Gastroesophageal sphincter (tissue), 4 donors: Measurements from ENCODE around the gene MBOAT2. TPM values are rescaled to one million over a fixed set of nuclear protein-coding genes. Genes with fewer than 3 reads are reported as not detected.

Source experiments
- ATAC-seq: fragments of 150-250 bp; one replicate; pipeline ENCODE4 v1.9.1; 2016; ENCODE audit warnings: mild to moderate bottlenecking, moderate library complexity
- H3K27ac ChIP-seq, 4 donors: fragments of 200-600 bp; sonication (generic) in 3 of 4; 1 replicate in 3 of 4; 2 replicates in 1 of 4; pipeline ENCODE4 v1.5.1; 2016 to 2019
- H3K27me3 ChIP-seq: fragments of 200-600 bp; sonication (generic); one replicate; pipeline ENCODE4 v1.5.1; 2019
- H3K36me3 ChIP-seq, 2 donors: fragments of 200-600 bp; sonication (generic); one replicate each; pipeline ENCODE4 v1.5.1; 2019; ENCODE audit warnings: control low read depth in 1 of 2
- H3K4me1 ChIP-seq, 3 donors: fragments of 200-600 bp; sonication (generic); 1 replicate in 2 of 3; 2 replicates in 1 of 3; pipeline ENCODE4 v1.5.1; 2016 to 2019; ENCODE audit warnings: control low read depth in 2 of 3
- H3K4me3 ChIP-seq, 2 donors: fragments of 200-600 bp; sonication (generic); one replicate each; pipeline ENCODE4 v1.5.1; 2019; ENCODE audit warnings: mild to moderate bottlenecking in 1 of 2, moderate library complexity in 1 of 2
- H3K9me3 ChIP-seq, 3 donors: fragments of 200-600 bp; sonication (generic); one replicate each; pipeline ENCODE4 v1.5.1; 2017 to 2019; ENCODE audit warnings: control low read depth in 2 of 3
- EP300 ChIP-seq: sonication (generic); formaldehyde crosslinking; IDR thresholded peaks from one replicate; pipeline ENCODE4 v1.6.1; 2017; ENCODE audit warnings: antibody characterized with exemption, mild to moderate bottlenecking
- POLR2A ChIP-seq, 2 donors: fragments of 450-650 bp; IDR thresholded peaks; one replicate each; pipeline ENCODE4 v1.6.1; 2017; ENCODE audit warnings: antibody characterized with exemption in 2 of 2, mild to moderate bottlenecking in 2 of 2, moderate library complexity in 1 of 2
- POLR2AphosphoS5 ChIP-seq: sonication (generic); formaldehyde crosslinking; IDR thresholded peaks from one replicate; pipeline ENCODE4 v1.6.1; 2017; ENCODE audit warnings: antibody characterized with exemption
- WGBS, 2 donors: methylation state at CpG; one replicate each; pipeline ENCODE4 v1.1.5; 2018; ENCODE audit warnings: low coverage in 1 of 2; 5-methylcytosine and 5-hydroxymethylcytosine counted together
- total RNA-seq, 4 donors: library from RNA; depleted of rRNA; stranded (reverse); fragments of >200 nt; gene quantifications; one replicate each; pipeline ENCODE4 v1.1.0, GENCODE V29; 2016
- TF ChIP-seq, protein P1 (sequence below), 4 experiments: fragments of 200-600 bp in 2 of 4; fragments of 450-650 bp in 2 of 4; sonication (generic) in 1 of 4; IDR thresholded peaks; one replicate each; pipeline ENCODE4 v1.5.1; 2017 to 2019; ENCODE audit warnings: antibody characterized with exemption in 4 of 4, mild to moderate bottlenecking in 2 of 4, moderate library complexity in 2 of 4

Gene MBOAT2
- total RNA-seq, 4 donors from 2014 or later, result 21.0 to 27.0 (median 23.5) TPM

DNA sequence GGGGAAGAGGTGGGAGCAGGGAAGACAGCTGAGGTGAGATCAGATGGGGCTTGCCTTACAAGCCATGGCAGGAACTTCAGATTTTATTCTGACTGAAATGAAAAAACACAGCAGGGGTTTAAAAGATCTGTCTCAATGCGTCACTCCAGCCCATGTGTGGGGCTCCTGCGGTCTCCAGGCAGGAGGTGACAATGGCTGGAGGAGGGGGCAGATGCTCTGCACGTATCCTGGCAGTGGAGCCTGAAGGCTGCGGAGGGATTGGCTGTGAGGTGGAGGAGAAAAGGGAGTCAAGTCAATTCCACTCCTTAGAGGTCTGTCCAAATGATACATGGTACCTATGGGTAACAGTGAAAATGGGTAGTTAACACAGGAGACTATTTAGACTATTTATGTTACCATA is 125.6 kb downstream of the MBOAT2 start:
- peaks cover 0 to 46% of the 10 kb centered on the region in 2 donors for H3K36me3 ChIP-seq
- 91 to 100% methylated on average over 1 to 4 of the region's 4 CpGs for WGBS, 2 donors
- TF ChIP-seq, protein P1, sequence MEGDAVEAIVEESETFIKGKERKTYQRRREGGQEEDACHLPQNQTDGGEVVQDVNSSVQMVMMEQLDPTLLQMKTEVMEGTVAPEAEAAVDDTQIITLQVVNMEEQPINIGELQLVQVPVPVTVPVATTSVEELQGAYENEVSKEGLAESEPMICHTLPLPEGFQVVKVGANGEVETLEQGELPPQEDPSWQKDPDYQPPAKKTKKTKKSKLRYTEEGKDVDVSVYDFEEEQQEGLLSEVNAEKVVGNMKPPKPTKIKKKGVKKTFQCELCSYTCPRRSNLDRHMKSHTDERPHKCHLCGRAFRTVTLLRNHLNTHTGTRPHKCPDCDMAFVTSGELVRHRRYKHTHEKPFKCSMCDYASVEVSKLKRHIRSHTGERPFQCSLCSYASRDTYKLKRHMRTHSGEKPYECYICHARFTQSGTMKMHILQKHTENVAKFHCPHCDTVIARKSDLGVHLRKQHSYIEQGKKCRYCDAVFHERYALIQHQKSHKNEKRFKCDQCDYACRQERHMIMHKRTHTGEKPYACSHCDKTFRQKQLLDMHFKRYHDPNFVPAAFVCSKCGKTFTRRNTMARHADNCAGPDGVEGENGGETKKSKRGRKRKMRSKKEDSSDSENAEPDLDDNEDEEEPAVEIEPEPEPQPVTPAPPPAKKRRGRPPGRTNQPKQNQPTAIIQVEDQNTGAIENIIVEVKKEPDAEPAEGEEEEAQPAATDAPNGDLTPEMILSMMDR (IDR thresholded peaks at IDR 0.05), result no peak
- TF ChIP-seq POLR2A (IDR thresholded peaks at IDR 0.05), result no peak
- no peak for TF ChIP-seq EP300
- no peak for TF ChIP-seq POLR2AphosphoS5
- no peak overlapping the region for H3K27ac ChIP-seq
- no peak for ATAC-seq
- H3K27me3 ChIP-seq, result no peaks in the 10 kb centered on the region
- no peaks in the 10 kb centered on the region for H3K9me3 ChIP-seq
- H3K4me1 ChIP-seq, result peaks cover 0 to 2% (median 0%) of the 10 kb centered on the region in 3 donors
- H3K4me3 ChIP-seq, result no peak overlapping the region

DNA sequence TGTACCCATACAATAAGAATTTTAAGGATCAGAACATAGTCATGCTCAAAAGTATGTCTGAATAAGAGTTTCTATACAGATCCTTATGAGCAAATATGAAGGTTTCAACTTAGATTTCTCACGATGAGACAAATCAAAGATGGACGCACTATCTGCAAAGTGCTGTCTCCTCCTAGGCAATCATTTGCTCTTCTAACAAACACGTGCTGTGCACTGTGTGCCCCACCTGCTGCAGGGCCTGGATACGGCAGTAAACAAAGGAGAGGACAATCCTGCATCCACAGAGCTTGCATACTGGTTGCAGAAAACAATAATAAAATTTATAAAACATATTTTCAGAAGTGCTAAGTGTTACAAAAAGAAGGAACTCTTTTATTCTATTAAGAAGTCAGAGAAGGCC is 126.2 kb downstream of the MBOAT2 start:
- Histone ChIP-seq H3K4me1 (peaks cover 0 to 2% (median 0%) of the 10 kb centered on the region in 3 donors), H3K27ac (no peak overlapping the region), H3K27me3 (no peaks in the 10 kb centered on the region), H3K4me3 (no peak overlapping the region), H3K36me3 (peaks cover 0 to 46% of the 10 kb centered on the region in 2 donors), H3K9me3 (no peaks in the 10 kb centered on the region)
- TF ChIP-seq, protein P1 (IDR thresholded peaks at IDR 0.05), result no peak
- TF ChIP-seq POLR2AphosphoS5 (no peak), EP300 (no peak), POLR2A (IDR thresholded peaks at IDR 0.05) (no peak)
- 68 to 90% methylated on average over 4 of the region's 4 CpGs for WGBS, 2 donors
- no peak for ATAC-seq

DNA sequence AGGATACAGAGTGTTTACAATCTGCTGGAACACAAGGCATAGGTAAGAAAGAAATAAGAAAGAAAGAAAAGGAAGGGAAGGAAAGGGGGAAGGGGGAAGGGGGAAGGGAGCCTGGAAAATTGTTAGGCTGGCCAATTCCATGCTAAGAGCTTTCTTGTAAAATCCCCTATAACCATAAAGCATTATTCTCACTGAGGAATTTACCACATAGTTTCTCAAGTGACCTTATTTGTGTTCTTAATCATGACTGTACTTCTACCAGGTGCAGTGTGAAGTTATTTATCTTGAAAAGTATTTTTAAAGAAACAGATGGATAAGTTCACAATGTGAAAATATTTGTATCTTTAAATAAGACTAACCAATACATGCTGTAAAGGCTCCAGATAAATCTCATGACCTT is 126.9 kb downstream of the MBOAT2 start:
- ATAC-seq, result no peak
- TF ChIP-seq EP300, result no peak
- TF ChIP-seq, protein P1 (IDR thresholded peaks at IDR 0.05), result no peak
- TF ChIP-seq POLR2AphosphoS5, result no peak
- Histone ChIP-seq H3K4me3 (no peak overlapping the region), H3K9me3 (no peaks in the 10 kb centered on the region), H3K4me1 (peaks cover 0 to 2% (median 0%) of the 10 kb centered on the region in 3 donors), H3K27ac (no peak overlapping the region), H3K27me3 (no peaks in the 10 kb centered on the region), H3K36me3 (peaks cover 0 to 46% of the 10 kb centered on the region in 2 donors)

DNA sequence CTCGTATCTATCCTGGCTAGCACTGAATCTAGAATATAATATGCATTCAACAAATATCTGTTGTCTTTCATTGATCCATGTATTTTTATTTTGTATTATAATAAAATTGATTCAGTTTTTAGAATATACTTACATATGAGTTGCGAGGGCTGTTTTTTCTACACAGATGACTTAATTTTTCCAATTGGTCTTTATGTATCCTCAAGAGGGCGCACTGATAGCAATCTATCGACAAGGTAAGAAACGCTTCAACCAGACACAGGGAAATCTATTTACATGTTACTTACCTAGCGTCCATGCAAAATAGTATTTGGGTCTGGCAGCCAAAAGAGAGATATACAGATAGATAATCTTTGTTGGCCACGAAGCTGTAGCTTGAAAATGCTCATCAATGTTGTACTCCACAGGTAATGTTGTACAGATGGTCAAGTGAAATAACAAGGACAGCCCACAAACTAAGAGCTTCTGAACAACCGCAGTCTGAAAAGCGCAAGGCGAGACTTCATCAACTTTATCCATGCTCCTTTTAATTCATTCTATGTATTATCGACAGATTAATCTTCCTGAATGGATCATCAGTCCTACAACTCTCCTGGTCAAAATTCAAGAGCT is 130.6 kb downstream of the MBOAT2 start:
- no peak for ATAC-seq
- 46% methylated on average over 10 to 11 of the region's 11 CpGs for WGBS, 2 donors

DNA sequence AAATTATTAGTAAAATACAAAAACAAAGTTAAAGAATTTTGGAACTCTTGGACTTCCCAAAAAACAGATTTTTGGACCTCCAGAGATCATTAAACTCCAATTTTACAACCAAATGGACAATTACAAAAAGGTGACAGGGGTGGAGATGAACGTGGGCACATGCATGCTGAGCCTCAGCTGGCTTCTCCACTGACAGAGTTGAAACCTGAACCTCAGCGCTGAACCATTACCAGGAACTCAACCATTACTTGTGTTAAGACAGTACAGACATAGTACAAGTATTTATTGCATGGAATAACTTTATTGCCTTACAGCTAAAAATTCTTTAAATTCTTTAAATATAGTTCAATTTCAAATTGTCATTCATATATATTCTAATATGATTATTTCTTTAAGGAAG is 133.0 kb downstream of the MBOAT2 start:
- 75 to 88% methylated on average over 2 of the region's 2 CpGs for WGBS, 2 donors
- Histone ChIP-seq H3K4me1 (peaks cover 0 to 2% (median 0%) of the 10 kb centered on the region in 3 donors), H3K9me3 (no peaks in the 10 kb centered on the region), H3K36me3 (peaks cover 0 to 4% of the 10 kb centered on the region in 2 donors), H3K4me3 (no peak overlapping the region), H3K27me3 (no peaks in the 10 kb centered on the region), H3K27ac (no peak overlapping the region)
- ATAC-seq, result no peak
- TF ChIP-seq POLR2AphosphoS5 (no peak), POLR2A (IDR thresholded peaks at IDR 0.05) (no peak), EP300 (no peak)
- TF ChIP-seq, protein P1 (IDR thresholded peaks at IDR 0.05), result no peak

More for the DNA sequence above, 130.6 kb downstream of the MBOAT2 start:
- Histone ChIP-seq H3K27me3 (no peaks in the 10 kb centered on the region), H3K4me1 (peaks cover 0 to 2% (median 0%) of the 10 kb centered on the region in 3 donors), H3K4me3 (no peak overlapping the region), H3K9me3 (no peaks in the 10 kb centered on the region), H3K36me3 (peaks cover 0 to 26% of the 10 kb centered on the region in 2 donors), H3K27ac (no peak overlapping the region)
- TF ChIP-seq POLR2AphosphoS5 (no peak), EP300 (no peak), POLR2A (IDR thresholded peaks at IDR 0.05) (no peak)
- TF ChIP-seq, protein P1 (IDR thresholded peaks at IDR 0.05), result peak; percentile 38 to 58 (median 51)
